A549 (cell line): ENCODE measurements around the gene PAIP1. TPM values are rescaled to one million over a fixed set of nuclear protein-coding genes. Genes with fewer than 3 reads are reported as not detected.
"Not testable (repeated sequence)": the region's sequence is repeated elsewhere in the genome, so short reads cannot be mapped to it uniquely, and the experiment has no call there.

Experiments
- ATAC-seq, 2 experiments: fragments of 200-7000 bp in 1 of 2; fragments of >200 bp in 1 of 2; cut with Nextera tagmentation in 1 of 2; cut with Tn5 transposase in 1 of 2; 3 replicates each; pipeline versions ENCODE4 v1.8.0 to v1.9.1; 2018 to 2020; ENCODE audit warnings: mild to moderate bottlenecking in 1 of 2, moderate library complexity in 1 of 2
- CTCF ChIA-PET: fragments of 300-600 bp; sonication (Branson Sonifier 250); formaldehyde crosslinking; extraction: SDS; loops from one replicate; lab custom pipeline; 2021; ENCODE audit warnings: antibody characterized with exemption, inconsistent platforms; lab: Yijun Ruan, JAX
- POLR2A ChIA-PET: fragments of 350-600 bp; formaldehyde crosslinking; extraction: SDS; loops from one replicate; lab custom pipeline; 2021; ENCODE audit warnings: antibody characterized with exemption, inconsistent platforms; lab: Yijun Ruan, JAX
- DNase-seq, 2 experiments: peaks; one replicate each; pipeline versions ENCODE4 v3.0.0 to v3.0.0-alpha.2; 2011 to 2016; ENCODE audit warnings: low read depth in 1 of 2, low spot score in 1 of 2
- FAIRE-seq: peaks from 2 replicates; lab custom pipeline; 2011; peaks lifted over from hg19 to GRCh38; lab: Jason Lieb, UNC
- H3K27ac ChIP-seq, 2 experiments: fragments of >200 bp; sonication (Bioruptor Twin); formaldehyde crosslinking; 3 replicates each; pipeline ENCODE4 v1.5.1; 2016 to 2017
- H3K4me1 ChIP-seq: fragments of >200 bp; sonication (Bioruptor Twin); formaldehyde crosslinking; 3 replicates; pipeline ENCODE4 v1.6.1; 2016
- H3K4me2 ChIP-seq: fragments of >200 bp; sonication (Bioruptor Twin); formaldehyde crosslinking; 3 replicates; pipeline ENCODE4 v1.6.1; 2016
- H3K4me3 ChIP-seq: fragments of >200 bp; sonication (Bioruptor Twin); formaldehyde crosslinking; 3 replicates; pipeline ENCODE4 v1.5.1; 2016
- H3K9me3 ChIP-seq: fragments of >200 bp; sonication (Bioruptor Twin); formaldehyde crosslinking; 3 replicates; pipeline ENCODE4 v1.6.1; 2016
- ATOH8 ChIP-seq: fragments of 250-450 bp; sonication (Bioruptor Pico); IDR thresholded peaks from 2 replicates; pipeline ENCODE4 v1.5.0; 2020; ENCODE audit warnings: low read depth, mild to moderate bottlenecking, moderate library complexity
- BHLHE40 ChIP-seq: IDR thresholded peaks from 2 replicates; pipeline ENCODE4 v1.6.1; 2012; ENCODE audit warnings: low read depth, low read length, inconsistent platforms
- CBX2 ChIP-seq: fragments of 200-600 bp; sonication (generic); IDR thresholded peaks from 2 replicates; pipeline ENCODE4 v1.6.1; 2016; ENCODE audit warnings: low read depth, mild to moderate bottlenecking, borderline replicate concordance
- CBX8 ChIP-seq: fragments of 200-600 bp; sonication (generic); IDR thresholded peaks from 2 replicates; pipeline ENCODE4 v1.6.1; 2016
- CHD2 ChIP-seq: fragments of 150-350 bp; IDR thresholded peaks from 2 replicates; pipeline ENCODE4 v1.6.1; 2014; ENCODE audit warnings: low read length; ENCODE audit not compliant: partially characterized antibody
- CHD4 ChIP-seq: fragments of 200-600 bp; sonication (generic); IDR thresholded peaks from 2 replicates; pipeline ENCODE4 v1.6.1; 2016; ENCODE audit warnings: antibody characterized with exemption, mild to moderate bottlenecking, borderline replicate concordance
- CTCF ChIP-seq: fragments of >200 bp; sonication (Bioruptor Twin); formaldehyde crosslinking; IDR thresholded peaks from 3 replicates; pipeline ENCODE4 v1.5.1; 2016
- EP300 ChIP-seq, 2 experiments: fragments of >200 bp; sonication (Bioruptor Twin); formaldehyde crosslinking; IDR thresholded peaks; 2 replicates in 1 of 2; 3 replicates in 1 of 2; pipeline ENCODE4 v1.6.1; 2016 to 2017
- ESRRA ChIP-seq: fragments of 150-350 bp; IDR thresholded peaks from 2 replicates; pipeline ENCODE4 v1.6.1; 2014; ENCODE audit warnings: mild to moderate bottlenecking, low read length, borderline replicate concordance
- FOXS1 ChIP-seq: fragments of 250-450 bp; sonication (Bioruptor Pico); IDR thresholded peaks from 2 replicates; pipeline ENCODE4 v1.5.0; 2020; ENCODE audit warnings: mild to moderate bottlenecking, moderate library complexity
- HOXB13 ChIP-seq: fragments of 250-450 bp; sonication (Bioruptor Pico); IDR thresholded peaks from 2 replicates; pipeline ENCODE4 v1.5.0; 2020; ENCODE audit warnings: low read depth, mild to moderate bottlenecking, moderate library complexity
- MAX ChIP-seq: IDR thresholded peaks from 2 replicates; pipeline ENCODE4 v1.6.1; 2012
- MAZ ChIP-seq: fragments of 150-350 bp; IDR thresholded peaks from 2 replicates; pipeline ENCODE4 v1.6.1; 2014; ENCODE audit warnings: antibody characterized with exemption, low read depth, low read length, borderline replicate concordance
- RAD21 ChIP-seq, 2 experiments: fragments of >200 bp in 1 of 2; sonication (Bioruptor Twin) in 1 of 2; formaldehyde crosslinking in 1 of 2; IDR thresholded peaks in 1 of 2; conservative IDR thresholded peaks in 1 of 2; 2 replicates in 1 of 2; 3 replicates in 1 of 2; pipeline ENCODE4 v1.6.1; 2012 to 2018; ENCODE audit warnings: inconsistent platforms in 1 of 2
- RARB ChIP-seq: fragments of 250-450 bp; sonication (Bioruptor Pico); IDR thresholded peaks from 2 replicates; pipeline ENCODE4 v1.8.0; 2021; ENCODE audit warnings: mild to moderate bottlenecking, moderate library complexity
- SMC3 ChIP-seq: fragments of >200 bp; sonication (Bioruptor Twin); formaldehyde crosslinking; IDR thresholded peaks from 3 replicates; pipeline ENCODE4 v1.6.1; 2018; ENCODE audit warnings: inconsistent platforms
- TFCP2L1 ChIP-seq: fragments of 250-450 bp; sonication (Bioruptor Pico); IDR thresholded peaks from 2 replicates; pipeline ENCODE4 v1.5.0; 2021; ENCODE audit warnings: mild to moderate bottlenecking
- USF2 ChIP-seq: fragments of 450-650 bp; IDR thresholded peaks from 2 replicates; pipeline ENCODE4 v1.6.1; 2014; ENCODE audit warnings: antibody characterized with exemption
- ZC3H11A ChIP-seq: fragments of 450-650 bp; IDR thresholded peaks from 2 replicates; pipeline ENCODE4 v1.6.1; 2014; ENCODE audit warnings: antibody characterized with exemption, mild to moderate bottlenecking
- WGBS: methylation state at CpG from one replicate; pipeline ENCODE4 v1.1.6; 2017; ENCODE audit errors: missing lambda C conversion rate; 5-methylcytosine and 5-hydroxymethylcytosine counted together
- polyA plus RNA-seq, 4 experiments: library from polyadenylated mRNA; depleted of rRNA in 3 of 4; stranded (reverse); fragments of >200 nt; fragmentation: RNase III in 1 of 4; extraction: RNeasy Plus Mini Kit Qiagen cat#74134 plus additional on column Dnase treatment in 1 of 4; gene quantifications; 2 replicates in 3 of 4; 3 replicates in 1 of 4; pipeline ENCODE4 v1.2.3, GENCODE V29; 2011 to 2017

Gene PAIP1
- polyA plus RNA-seq, 2 of the 4 experiments (the other 2 are of a cell fraction), result 89.6 to 188 TPM

- TF ChIP-seq ESRRA (no peak), EP300 (IDR thresholded peaks at IDR 0.05) (no peak), ZC3H11A (no peak), CBX2 (no peak), HOXB13 (CRISPR knock-in tag) (no peak), FOXS1 (no peak), USF2 (no peak), MAZ (no peak), BHLHE40 (no peak), TFCP2L1 (CRISPR knock-in tag) (no peak)
- Histone ChIP-seq H3K4me1 (peaks cover 23% of the 10 kb centered on the region; the same call in 2 of the 3 replicates), H3K9me3 (no peaks in the 10 kb centered on the region), H3K4me3 (no peak overlapping the region), H3K27ac (no peak overlapping the region), H3K4me2 (peak overlapping the region; percentile 86; the same call in 2 of the 3 replicates)
- ATAC-seq (no peak), DNase-seq (no peak), FAIRE-seq (no peak)
- 86% methylated on average over 2 of the region's 2 CpGs for WGBS
- POLR2A ChIA-PET, result interaction anchor here (1.3 to 1.4 kb wide), 2 partner anchors 50 to 70 kb away, joined by 3 to 6 read pairs; partner anchors contain the start of genes NNT and TMEM267
- CTCF ChIA-PET, result interaction anchor here (2.0 kb wide), 1 partner anchor 69 kb away, joined by 7 read pairs; the partner anchor contains the start of gene TMEM267
Observed at GRCh38 chr5:43553381-43553780, 3.5 kb downstream of the PAIP1 start.

- Histone ChIP-seq H3K27ac (no peak overlapping the region), H3K4me1 (peaks cover 23% of the 10 kb centered on the region; the same call in 2 of the 3 replicates), H3K4me2 (no peak overlapping the region), H3K4me3 (no peak overlapping the region), H3K9me3 (no peaks in the 10 kb centered on the region)
- ChIA-PET POLR2A (no interaction called here), CTCF (interaction anchor here (0.6 kb wide), 1 partner anchor 15 kb away, joined by 3 read pairs; no protein-coding TSS in a partner anchor)
- DNase-seq (no peak), FAIRE-seq (no peak), ATAC-seq (no peak)
- TF ChIP-seq RAD21 (conservative IDR thresholded peaks at IDR 0.05 in 1 of 2, IDR thresholded peaks at IDR 0.05 in 1 of 2), result no peak
- TF ChIP-seq SMC3, result no peak
- no peak for TF ChIP-seq CHD2
- TF ChIP-seq RARB (CRISPR knock-in tag), result no peak
- TF ChIP-seq CTCF, result no peak
- TF ChIP-seq ATOH8 (CRISPR knock-in tag), result no peak
- TF ChIP-seq CHD4, result no peak
- no peak for TF ChIP-seq CBX8
- no peak for TF ChIP-seq MAX
- WGBS, result 85% methylated on average over 2 of the region's 2 CpGs
Observed at GRCh38 chr5:43551731-43552130, 5.1 kb downstream of the PAIP1 start.

- ATAC-seq, H3K27ac ChIP-seq, H3K4me2 ChIP-seq, H3K9me3 ChIP-seq, FAIRE-seq, POLR2A ChIA-PET, DNase-seq, H3K4me3 ChIP-seq: not testable (repeated sequence)
- WGBS, result 96% methylated on average over 8 of the region's 8 CpGs
- peaks cover 10% of the 10 kb centered on the region; the same call in 2 of the 3 replicates for H3K4me1 ChIP-seq
- CTCF ChIA-PET, result interaction anchor here (0.6 kb wide), 1 partner anchor 41 kb away, joined by 4 read pairs; no protein-coding TSS in a partner anchor
Observed at GRCh38 chr5:43549272-43549671, 7.6 kb downstream of the PAIP1 start.
